NCI-H510A treated with DMSO at 0.1 percent for 48 hours (cell line): Measurements from ENCODE around the gene R3HDML.
"Not testable (repeated sequence)": the region's sequence is repeated elsewhere in the genome, so short reads cannot be mapped to it uniquely, and the experiment has no call there.

Experiments used
- DNase-seq: peaks from one replicate; lab custom pipeline; 2025; lab: John Stamatoyannopoulos, UW

R3HDML gene

DNA sequence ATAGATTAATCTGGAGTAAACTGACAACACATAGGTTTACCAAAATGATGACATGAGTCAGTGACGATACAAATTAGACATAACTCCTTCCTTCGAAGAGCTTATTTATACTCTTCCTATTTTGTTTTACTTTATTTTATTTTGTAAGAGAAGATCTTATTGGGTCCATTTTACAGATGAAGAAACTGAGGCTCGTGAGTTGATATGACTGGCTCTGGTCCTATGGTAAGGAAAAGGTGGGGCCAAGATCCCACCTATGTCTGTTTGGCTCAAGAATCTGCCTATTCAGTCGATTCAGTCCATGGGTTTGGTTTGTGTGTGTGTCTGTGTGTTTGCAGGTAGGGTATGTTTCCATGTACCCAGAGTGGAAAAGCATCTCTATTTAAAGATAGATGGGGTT lies 8.4 kb upstream of the R3HDML start:
- no peak for DNase-seq

DNA sequence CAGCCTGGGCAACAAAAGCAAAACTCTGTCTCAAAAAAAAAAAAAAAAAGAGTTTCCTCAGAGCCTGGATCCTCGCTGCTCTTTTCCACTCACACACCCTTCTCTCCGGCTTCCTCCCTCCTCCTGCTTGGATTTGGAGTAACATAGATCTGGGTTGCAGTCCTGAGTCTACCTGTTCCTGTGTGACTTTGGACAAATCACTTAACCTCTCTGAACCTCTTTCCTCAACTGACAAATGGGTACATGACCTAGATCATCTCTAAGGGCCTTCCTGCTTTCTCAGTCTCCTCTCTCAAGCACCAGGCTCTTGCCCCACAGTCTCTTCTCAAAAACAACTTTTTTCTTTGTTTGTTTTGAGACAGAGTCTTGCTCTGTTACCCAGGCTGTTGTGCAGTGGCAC lies 5.6 kb upstream of the R3HDML start:
- DNase-seq = no peak

DNA sequence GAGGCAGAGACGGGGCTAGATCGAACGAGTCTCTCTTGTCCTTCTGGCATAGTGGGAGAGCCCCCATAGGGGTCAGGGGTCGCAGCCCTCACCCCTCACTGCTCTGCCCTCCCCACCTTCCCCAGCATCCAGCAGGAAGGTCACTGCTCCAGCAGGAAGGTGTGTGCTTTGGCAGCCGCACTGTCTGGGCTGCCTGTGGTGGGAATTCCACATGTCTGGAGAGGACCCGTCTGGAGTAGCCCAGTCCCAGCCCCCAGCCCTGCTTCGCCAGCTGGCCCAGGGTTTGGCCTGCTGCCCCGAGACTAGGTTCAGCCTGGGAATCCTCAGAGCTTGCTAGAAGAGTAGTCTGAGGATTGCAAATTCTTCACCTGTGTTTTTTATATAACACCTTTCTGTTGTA lies 2.5 kb upstream of the R3HDML start:
- no peak for DNase-seq

DNA sequence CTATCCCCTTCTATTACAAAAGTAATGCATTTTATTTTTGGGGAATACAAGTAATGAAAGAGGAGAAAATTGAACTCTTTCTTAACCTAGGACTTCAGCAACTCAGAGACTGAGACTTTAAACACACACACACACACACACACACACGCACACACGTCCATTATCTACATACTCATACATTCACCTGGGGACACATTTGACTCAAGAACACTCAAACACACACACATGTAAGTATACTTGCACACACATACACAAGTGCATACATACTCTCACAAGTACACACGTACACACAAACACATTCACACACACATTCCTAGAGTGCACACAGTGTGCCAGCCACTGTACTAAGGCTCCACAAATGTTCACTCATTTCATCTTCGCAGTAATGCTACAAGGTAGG lies 2.1 kb upstream of the R3HDML start:
- DNase-seq = no peak

DNA sequence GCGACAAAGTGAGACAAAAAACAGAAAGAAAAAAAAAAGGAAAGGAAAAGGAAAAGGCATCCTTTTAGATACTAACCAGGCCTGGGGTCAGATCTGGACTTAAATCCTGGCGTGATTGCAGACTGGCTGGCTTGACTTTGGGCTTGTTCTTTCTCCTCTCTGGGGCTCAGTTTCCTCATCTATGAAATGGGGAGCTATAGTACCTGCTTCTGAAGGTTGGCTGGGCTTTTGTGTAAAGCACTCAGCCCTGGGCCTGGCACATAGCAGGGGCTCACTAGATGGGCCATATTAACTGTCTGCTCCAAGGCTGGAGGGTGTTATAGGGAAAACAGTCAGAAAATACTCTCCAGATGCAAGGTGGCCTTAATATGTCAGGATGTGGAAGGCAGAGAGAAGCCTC lies 1.2 kb upstream of the R3HDML start:
- DNase-seq = no peak

DNA sequence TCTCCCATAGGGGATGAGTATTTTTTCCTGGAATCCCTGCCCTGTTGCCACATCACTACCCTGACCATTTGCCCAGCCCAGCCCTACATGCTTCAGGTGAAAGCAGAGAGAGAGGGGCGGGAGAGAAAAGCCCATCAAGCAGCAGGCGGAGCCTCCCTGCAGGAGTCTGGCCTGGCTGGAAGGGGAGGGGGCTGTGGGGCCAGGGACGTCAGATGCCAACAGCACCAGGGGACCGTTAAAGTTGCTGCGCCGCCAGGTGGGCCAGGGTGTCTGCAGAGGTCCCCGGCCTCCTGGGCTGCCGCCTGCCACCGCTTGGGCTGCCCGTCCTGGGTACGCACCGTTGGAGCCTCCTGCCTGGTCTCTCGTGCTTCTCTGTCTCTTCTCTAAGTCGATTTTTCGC lies 757 bp upstream of the R3HDML start:
- DNase-seq = no peak

DNA sequence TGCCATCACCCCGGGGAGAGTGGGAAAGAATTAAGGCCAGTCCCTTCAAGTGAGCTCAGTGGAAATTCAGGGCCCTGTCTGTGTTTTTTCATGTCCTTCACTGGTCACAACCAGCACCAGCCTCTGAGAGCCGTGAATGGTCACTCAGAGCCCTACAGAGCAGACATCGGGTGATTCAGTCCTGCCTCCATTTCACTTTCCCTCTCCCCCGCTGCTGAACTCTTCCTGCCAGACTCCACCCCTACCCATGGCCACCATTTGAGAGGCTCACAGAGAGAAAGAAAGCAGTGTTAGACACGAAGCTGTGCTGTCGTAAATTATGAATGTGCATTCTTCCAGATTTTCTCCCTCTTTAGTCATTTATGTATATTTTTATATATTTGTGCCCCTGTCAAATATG lies 5.4 kb downstream of the R3HDML start:
- no peak for DNase-seq

DNA sequence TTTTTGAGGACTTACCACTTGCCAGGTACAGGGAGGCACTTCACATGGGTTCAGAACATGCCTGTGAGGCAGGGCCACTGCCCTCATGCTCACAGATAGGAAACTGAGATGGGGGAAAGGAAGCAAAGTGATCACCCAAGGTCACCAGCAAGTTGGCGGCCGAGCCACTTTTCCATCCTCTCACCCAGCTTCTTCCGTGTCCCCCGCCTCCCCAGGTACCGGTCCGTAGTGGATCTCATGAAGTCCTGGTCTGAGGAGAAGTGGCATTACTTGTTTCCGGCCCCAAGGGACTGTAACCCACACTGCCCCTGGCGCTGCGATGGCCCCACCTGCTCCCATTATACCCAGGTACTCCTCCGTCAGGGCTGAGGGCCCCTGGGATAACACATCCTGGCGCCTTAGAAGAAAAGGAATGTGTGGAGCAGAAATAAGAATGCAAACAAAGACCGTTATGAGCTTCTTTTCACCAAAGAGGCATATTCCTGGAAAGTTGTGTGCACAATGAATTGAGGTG lies 6.4 kb downstream of the R3HDML start:
- DNase-seq = no peak

DNA sequence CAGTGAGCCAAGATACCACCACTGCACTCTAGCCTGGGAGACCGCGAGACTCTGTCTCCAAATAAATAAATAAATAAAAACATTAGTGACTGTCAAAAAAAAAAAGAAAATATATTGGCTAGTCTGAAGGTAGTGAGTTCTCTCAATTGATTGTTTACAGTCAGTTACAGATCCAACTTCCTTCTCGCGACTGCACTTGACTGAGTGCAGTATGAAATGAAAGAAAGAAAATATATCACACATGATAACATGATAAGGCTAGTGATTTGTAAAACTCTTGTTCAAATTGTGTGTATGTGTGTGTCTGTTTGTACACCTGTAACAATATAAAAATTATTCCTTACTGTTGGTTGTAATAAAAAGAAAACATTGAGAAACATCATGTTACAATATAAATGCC lies 7.9 kb downstream of the R3HDML start:
- DNase-seq = no peak

DNA sequence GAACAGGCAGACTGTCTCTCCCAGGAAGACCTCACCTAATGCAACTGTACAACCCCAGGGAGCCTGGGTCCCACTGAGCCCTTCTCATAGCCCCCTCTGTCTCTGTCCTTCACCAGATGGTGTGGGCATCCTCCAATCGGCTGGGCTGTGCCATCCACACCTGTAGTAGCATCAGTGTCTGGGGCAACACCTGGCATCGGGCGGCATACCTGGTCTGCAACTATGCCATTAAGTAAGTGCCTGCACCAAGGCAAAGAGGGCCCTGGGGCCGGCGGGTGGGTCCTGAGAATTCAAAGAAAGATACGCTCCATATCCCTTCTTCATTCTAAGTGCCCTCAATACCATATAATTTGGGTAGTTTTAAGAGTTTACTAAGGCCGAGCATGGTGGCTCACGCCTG lies 8.3 kb downstream of the R3HDML start:
- DNase-seq = no peak

DNA sequence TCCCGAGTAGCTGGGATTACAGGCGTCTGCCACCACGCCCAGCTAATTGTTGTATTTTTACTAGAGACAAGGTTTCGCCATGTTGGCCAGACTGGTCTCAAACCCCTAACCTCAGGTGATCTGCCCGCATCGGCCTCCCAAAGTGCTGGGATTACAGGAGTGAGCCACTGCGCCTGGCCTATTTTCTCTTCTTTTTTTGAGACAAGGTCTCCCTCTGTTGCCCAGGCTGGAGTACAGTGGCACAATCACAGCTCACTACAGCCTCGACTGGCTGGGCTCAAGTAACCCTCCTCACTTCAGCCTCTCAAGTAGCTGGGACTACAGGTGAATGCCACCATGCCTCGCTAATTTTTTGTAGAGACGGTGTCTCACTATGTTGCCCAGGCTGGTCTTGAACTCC lies 9.1 kb downstream of the R3HDML start:
- DNase-seq = not testable (repeated sequence)

DNA sequence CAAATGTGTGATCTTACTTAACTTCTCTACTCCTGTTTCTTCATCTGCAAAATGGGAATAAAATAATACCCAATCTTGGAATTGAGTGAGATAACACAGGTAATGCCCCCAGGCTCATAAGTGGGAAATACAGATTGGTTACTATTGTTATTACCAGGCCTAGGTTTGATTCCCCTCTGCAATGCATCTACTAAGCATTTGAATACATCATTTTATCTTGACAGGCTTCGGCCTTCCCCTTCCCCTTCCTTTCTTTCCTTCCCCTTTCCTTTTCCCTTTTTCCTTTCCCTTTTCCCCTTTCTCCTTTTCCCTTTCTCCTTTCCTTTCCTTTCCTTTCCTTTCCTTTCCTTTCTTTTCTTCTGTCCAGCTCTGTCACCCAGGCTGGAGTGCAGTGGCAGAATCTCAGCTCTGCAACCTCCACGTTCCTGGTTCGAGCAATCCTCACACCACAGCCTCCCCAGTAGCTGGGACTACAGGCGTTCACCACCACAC lies 11.4 kb downstream of the R3HDML start:
- no peak for DNase-seq

DNA sequence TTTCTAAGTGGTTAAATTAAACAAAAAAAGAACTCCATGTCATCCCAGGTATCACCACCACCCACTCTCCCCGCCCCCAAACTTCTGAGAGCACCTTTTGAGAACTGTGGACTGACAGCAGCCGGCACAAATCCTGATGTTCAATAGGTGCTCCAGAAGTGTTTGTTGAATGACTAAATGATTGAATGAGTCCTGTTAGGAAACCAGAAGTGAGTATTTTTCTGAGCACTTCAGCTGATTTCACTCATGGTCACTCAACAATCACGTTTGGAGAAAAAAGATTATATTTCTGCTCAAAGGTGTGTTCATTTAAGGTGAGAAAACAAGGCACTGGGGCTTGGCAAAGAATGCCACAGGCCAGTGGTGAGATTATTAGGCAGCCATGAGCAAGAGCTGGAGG lies 12.5 kb downstream of the R3HDML start:
- DNase-seq = no peak

DNA sequence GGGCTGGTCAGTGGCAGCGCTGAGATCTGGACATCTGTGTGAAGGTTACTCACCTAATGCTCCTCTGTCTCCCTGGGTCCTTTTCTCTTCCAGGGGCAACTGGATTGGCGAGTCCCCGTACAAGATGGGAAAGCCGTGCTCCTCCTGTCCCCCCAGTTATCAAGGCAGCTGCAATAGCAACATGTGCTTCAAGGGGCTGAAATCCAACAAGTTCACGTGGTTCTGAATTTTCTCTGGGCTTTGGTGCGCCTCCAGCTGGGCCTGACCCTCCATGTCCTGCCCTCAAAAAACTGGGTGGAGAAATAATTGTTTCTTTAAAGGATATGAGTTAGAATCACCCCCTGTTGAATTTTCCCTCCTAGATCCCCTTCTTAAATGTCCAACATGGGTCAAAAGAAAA lies 13.7 kb downstream of the R3HDML start:
- no peak for DNase-seq

DNA sequence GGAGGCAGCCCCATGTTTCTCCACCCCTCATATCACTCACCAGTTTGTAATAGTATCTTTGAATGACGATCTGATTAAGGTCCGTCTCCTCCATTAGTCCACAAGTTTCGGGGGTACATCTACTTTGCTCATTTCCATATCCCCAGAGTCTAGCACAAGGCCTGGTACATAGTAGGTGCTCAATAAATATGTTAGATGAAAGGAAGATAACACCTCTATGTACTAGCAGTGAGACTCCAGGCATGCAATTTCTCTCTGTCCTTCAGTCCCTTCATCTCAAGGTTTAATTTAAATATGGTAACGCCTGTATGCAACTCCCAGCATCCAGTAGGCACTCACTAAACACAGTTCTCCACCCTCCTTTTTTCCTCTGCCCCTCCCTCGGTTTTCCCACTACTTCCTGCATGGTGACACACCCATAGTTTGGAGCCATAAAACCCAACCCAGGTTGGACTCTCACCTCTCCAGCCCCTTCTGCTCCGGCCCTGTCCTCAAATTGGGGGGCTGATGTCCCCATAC lies 18.2 kb downstream of the R3HDML start:
- DNase-seq = no peak

DNA sequence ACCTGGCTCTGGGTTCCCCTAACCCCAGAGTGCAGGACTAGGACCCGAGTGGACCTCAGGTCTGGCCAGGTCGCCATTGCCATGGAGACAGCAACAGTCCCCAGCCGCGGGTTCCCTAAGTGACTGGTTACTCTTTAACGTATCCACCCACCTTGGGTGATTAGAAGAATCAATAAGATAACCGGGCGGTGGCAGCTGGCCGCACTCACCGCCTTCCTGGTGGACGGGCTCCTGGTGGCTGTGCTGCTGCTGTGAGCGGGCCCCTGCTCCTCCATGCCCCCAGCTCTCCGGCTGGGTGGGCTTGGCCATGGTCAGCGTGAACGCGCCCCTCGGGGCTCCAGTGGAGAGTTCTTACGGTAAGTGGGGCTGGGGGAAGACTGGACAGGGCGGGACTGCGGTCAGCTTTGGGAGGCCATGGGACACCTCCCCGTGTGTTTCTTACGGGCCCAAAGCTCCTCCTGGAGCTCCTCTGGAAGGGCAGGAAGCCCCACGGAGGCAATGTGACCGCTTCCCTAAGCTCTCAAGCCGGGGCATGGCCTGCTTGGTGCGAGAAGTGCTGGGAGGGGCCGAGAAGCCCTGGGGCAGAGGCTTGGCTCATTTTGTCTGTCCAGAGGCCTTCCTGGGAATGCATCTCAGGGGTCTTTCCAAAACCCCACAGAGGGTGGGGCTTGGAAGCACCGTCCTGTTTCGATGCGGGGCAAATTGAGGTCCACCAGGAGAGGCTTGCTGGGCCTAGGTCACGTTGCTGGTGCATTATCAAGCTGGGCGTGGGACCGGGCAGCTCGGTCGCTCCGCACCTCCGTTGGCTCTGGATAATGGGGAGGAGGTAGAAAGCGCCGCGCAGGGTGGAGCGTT lies 18.9 kb downstream of the R3HDML start, which contains the start of gene HNF4A:
Gene HNF4A, plus strand, starts transcription at position 202 of the 855 bp plus-strand sequence. Its CDS starts 106 bp downstream, at position 308.
- no peak for DNase-seq

DNA sequence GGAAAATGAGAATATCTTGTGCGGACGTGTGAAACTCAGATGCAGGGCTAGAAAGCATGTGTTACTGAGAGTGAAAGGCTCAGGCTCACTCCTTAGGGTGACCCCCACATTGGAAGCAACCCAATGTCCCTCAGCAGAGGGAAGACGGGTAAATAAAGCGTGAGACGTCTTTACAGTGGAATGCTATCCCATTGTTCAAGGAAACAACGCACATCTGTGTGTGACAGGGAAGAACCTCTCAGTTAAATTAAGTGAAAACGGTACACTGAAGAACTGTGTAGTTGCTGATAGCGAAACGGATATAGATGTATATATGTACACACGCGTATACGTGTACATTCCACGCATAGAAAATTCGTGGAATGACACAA lies 19.5 kb downstream of the R3HDML start:
- DNase-seq = no peak

DNA sequence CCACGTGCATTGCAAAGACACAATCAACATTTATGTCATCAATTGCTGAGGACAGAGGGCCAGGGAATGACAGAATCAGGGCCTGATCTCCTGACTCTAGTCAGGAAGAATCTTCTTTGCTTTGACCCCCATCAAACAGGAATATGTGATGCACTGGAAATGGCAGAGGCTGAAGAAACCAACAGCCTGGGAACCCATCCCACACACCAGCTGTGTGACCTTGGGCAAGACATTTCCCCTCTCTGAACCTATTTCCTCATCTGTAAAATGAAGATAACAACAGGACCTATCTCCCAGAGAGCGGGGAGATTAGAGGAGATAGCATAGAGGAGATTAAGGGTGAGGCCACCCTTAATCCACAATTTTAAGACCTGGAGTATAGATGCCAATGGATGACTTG lies 20.2 kb downstream of the R3HDML start:
- DNase-seq = no peak

DNA sequence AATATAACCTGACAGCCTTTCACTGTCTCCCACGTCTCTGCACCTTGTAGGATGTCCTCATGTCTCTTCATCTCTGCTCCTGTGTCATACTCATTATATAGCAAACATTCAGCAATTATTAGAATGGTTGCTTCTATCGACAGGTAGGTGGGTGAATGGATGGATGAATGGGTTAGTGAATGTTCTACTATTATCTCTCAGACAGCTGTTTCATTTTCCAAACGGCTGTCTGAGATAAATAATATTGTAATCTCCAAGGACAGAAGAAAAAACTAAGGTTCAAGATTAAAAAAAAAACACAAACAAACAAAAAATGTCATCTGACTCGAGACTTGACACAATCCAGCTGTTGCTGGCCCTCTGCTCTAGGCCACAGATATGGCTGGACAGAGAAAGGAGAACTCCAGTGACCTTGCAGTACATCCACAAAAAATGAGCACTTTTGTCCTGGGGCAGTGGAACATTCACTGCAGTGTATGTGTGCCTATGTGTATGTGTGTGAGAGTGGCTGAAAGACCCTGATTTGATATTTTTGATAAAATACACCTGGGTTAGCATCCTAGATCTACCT lies 20.8 kb downstream of the R3HDML start:
- DNase-seq = no peak

DNA sequence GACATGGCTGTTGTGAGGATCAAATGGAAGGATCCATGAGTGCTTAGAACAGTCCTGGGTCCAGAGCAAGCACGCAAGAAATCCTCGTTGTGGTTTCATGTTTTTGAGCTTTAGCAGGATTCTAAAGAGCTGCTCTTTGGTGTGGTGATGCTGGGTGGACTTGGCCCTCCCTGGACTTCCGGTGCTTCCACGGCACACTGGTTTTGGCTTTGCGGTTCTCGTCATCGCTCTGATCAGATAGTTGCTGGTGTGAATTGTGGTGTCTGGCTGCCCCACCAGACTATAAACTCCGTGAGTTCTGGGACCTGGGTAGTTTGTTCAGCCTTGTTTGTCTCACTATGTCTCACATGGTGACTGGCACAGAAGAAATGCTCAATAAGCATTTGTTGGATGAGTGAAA lies 21.9 kb downstream of the R3HDML start:
- no peak for DNase-seq

DNA sequence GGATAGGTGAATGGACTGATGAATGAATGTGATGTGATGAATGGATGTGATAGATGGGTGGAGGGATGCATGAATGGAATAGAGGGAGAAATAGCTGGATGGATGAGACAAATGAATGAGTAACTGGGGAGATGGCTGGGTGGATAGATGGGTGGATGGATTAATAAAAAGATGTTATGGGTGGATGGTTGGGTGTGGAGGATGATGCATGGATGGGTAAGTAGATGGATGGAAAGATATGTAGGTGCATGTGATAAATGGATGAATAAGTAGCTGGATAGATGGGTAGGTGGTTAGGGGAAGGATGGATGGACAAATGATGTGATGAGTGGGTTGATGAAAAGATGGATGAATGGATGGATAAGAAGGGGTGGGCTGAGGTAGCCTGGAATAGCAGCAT lies 23.4 kb downstream of the R3HDML start:
- DNase-seq = no peak

DNA sequence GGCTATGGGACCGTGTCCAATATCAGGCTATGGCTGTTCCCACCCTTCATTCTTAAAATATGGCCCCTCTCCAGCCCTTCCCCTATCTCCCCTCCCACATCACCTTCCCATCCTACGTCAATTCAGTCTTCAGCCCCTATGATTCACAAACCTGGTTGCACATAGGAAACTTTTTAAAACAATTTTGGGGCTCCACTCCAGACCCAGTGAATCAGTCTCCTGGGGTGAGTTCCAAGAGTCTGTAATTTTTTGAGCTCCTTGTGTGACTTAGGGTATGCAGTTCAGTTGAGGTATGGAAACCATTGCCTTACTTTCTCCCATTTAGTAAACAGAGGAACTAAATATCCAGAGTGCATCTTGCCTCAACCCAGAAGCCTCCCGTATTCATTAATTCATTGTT lies 24.2 kb downstream of the R3HDML start:
- DNase-seq = no peak

DNA sequence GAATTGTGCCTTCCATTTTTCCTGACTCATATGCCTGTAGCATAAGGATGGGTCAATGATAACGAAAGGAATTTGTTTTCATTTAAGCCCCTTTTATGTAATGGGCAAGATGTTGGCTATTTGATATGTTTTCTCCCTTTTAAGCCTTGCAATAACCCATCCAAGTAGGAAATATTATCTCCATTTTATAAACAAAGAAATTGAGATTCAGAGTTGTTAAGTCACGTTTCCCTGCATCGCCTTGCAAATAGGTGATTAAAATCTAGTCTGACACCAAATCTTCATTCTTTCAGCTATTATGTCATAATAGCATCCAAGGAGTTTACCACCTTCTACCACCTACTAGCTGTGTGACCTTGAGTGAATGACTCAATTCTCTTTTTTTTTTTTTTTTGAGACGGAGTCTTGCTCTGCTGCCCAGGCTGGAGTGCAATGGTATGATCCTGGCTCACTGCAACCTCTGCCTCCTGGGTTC lies 25.7 kb downstream of the R3HDML start:
- DNase-seq = no peak
